Breast epithelium (tissue), 3 donors: ENCODE measurements around the gene SRRM2.

ENCODE experiments used
- POLR2A ChIP-seq: fragments of 450-650 bp; IDR thresholded peaks from one replicate; pipeline ENCODE4 v1.6.1; 2016; ENCODE audit warnings: antibody characterized with exemption, mild to moderate bottlenecking, moderate library complexity
- POLR2AphosphoS5 ChIP-seq, 3 donors: sonication (generic); formaldehyde crosslinking; IDR thresholded peaks; one replicate each; pipeline ENCODE4 v1.6.1; 2017; ENCODE audit warnings: antibody characterized with exemption in 3 of 3
- TF ChIP-seq, protein P1 (sequence below), 3 donors: fragments of 450-650 bp; IDR thresholded peaks; one replicate each; pipeline ENCODE4 v1.5.1; 2016 to 2017; ENCODE audit warnings: antibody characterized with exemption in 3 of 3, mild to moderate bottlenecking in 3 of 3, moderate library complexity in 3 of 3

DNA sequence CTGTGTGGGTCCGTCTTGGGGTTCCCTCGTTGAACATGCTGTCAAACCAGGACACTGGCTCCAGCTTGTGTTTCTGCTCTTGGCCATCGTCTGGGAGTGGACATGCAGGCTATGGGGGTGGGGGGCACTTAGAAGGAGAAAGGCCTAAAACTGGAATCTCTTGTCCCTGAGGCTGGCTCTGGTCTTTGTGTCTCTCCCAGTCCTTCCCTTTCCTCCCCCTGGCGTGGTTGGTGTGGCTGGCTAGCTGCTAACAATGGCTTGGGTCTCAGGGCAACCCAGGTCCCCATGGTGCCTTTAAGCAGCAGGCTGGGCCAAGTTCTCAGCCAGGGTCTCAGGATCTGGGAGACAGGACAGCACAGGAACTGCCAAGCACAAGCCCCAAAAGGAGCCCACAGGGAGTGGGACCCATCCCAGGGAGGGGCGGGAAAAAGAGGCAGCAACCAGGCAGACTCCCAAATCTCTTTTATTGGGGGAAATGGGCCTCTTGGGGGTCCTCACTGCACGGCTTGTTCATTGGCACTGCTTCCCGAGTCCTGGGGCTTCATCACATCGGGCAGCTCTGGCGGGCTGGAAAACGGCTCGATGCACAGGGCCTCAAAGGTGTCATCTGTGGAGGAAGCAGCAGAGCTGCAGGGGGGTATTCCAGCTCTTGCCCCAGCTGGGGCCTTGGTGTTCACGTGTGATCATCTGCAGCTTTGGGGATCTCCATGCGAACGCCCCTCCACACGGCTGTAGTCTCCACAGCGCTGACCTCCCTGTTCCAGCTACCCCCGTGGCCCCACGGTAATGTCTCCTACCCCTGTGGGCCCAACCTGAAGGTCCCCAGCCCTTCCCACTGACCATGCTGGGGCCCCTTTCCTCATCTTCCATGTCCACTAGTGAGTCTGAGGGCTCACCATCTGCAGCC, 19.3 kb downstream of the SRRM2 start:
- TF ChIP-seq POLR2A (no peak), POLR2AphosphoS5 (IDR thresholded peaks at IDR 0.05) (no peak)
- TF ChIP-seq, protein P1, sequence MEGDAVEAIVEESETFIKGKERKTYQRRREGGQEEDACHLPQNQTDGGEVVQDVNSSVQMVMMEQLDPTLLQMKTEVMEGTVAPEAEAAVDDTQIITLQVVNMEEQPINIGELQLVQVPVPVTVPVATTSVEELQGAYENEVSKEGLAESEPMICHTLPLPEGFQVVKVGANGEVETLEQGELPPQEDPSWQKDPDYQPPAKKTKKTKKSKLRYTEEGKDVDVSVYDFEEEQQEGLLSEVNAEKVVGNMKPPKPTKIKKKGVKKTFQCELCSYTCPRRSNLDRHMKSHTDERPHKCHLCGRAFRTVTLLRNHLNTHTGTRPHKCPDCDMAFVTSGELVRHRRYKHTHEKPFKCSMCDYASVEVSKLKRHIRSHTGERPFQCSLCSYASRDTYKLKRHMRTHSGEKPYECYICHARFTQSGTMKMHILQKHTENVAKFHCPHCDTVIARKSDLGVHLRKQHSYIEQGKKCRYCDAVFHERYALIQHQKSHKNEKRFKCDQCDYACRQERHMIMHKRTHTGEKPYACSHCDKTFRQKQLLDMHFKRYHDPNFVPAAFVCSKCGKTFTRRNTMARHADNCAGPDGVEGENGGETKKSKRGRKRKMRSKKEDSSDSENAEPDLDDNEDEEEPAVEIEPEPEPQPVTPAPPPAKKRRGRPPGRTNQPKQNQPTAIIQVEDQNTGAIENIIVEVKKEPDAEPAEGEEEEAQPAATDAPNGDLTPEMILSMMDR (IDR thresholded peaks at IDR 0.05): no peak
